ENCODE measurements around the gene PALS1. TPM values are rescaled to one million over a fixed set of nuclear protein-coding genes. Genes with fewer than 3 reads are reported as not detected.

PALS1 gene
- total RNA-seq, 1 experiment from 2014 or later = 18.0 TPM

DNA sequence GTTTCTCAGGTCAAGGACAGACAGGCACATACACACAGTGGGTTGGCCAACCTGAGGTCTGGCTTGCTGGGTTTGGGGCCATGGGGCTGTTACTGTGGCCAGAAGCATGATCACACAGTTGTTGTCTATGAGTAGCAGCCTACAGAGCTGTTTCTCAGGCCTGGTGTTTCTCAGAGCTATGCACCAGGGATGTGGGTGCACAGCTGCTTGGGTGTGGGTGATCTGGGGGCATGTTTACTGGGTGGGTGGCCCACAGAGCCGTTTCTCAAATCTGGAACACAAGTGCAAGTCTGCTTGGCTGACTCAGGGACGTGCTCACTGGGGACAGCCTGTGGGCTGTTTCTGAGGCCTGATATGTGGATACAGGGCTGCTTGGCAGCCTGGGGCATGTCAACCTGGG lies 23.1 kb upstream of the PALS1 start (continued):
- TF ChIP-seq POLR2AphosphoS5 (IDR thresholded peaks at IDR 0.05; ENCODE audit: low read depth, low read length) (no peak), SP1 (IDR thresholded peaks at IDR 0.05; ENCODE audit: low read depth) (no peak), TCF7L2 (IDR thresholded peaks at IDR 0.05; ENCODE audit: borderline replicate concordance, extremely low read depth, insufficient read depth, insufficient read length) (no peak), EZH2 (IDR thresholded peaks at IDR 0.05) (no peak), EGR1 (IDR thresholded peaks at IDR 0.05; ENCODE audit: low read depth) (no peak), CBX3 (IDR thresholded peaks at IDR 0.05; ENCODE audit: low read depth) (no peak), SRF (IDR thresholded peaks at IDR 0.05; ENCODE audit: low read depth) (no peak)
- TF ChIP-seq, protein P1, sequence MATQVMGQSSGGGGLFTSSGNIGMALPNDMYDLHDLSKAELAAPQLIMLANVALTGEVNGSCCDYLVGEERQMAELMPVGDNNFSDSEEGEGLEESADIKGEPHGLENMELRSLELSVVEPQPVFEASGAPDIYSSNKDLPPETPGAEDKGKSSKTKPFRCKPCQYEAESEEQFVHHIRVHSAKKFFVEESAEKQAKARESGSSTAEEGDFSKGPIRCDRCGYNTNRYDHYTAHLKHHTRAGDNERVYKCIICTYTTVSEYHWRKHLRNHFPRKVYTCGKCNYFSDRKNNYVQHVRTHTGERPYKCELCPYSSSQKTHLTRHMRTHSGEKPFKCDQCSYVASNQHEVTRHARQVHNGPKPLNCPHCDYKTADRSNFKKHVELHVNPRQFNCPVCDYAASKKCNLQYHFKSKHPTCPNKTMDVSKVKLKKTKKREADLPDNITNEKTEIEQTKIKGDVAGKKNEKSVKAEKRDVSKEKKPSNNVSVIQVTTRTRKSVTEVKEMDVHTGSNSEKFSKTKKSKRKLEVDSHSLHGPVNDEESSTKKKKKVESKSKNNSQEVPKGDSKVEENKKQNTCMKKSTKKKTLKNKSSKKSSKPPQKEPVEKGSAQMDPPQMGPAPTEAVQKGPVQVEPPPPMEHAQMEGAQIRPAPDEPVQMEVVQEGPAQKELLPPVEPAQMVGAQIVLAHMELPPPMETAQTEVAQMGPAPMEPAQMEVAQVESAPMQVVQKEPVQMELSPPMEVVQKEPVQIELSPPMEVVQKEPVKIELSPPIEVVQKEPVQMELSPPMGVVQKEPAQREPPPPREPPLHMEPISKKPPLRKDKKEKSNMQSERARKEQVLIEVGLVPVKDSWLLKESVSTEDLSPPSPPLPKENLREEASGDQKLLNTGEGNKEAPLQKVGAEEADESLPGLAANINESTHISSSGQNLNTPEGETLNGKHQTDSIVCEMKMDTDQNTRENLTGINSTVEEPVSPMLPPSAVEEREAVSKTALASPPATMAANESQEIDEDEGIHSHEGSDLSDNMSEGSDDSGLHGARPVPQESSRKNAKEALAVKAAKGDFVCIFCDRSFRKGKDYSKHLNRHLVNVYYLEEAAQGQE (IDR thresholded peaks at IDR 0.05; ENCODE audit: low read depth) = no peak

DNA sequence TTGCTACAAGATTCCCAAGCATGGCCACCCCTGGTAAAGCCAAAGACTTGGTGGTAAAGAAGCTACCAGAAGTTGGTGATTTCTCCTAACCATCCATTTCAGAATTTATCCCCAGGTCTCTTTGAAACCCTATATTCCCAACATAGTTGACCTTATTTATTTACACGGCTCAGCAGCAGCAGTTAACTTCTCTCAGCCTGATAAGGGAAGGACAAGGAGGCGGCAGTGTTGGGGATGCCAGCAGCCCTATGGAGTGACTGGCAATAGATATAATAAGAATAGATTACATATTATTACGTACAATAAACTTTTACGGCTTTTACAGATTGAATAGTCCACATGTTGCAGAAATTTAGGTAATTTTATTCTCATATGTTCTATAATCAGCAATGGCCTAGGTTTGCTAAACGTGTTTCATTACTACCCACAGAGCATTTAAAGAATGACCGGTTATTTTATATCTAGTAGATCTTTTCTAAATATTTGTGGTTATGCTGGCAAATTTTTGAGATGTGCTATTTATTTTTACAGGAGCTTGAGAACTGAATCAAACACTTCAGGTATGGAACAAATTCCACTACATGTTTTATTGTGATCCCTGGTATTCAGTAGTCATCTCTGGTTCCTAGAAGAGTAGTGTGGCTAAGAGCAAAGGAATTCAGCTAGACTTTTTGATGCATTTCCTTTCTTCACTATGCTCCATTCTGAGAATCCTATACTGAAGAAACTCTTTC lies 19.8 kb upstream of the PALS1 start:
- ATAC-seq = peak; percentile 84
- Histone ChIP-seq H4K20me1 (ENCODE audit: insufficient read depth) (no peaks in the 10 kb centered on the region), H3K27me3 (ENCODE audit: insufficient read depth, low read length) (no peaks in the 10 kb centered on the region), H3K9ac (ENCODE audit: low read length) (no peak overlapping the region), H3K4me2 (ENCODE audit: low read length) (peak overlapping the region; percentile 53), H3K4me1 (ENCODE audit: control insufficient read depth in 1 of 2, insufficient read depth in 2 of 2, low read length in 2 of 2) (peaks cover 13 to 16% of the 10 kb centered on the region in 2 experiments), H3K36me3 (ENCODE audit: control insufficient read depth in 1 of 2, insufficient read depth in 2 of 2, low read length in 2 of 2) (no peaks in the 10 kb centered on the region), H3K79me2 (ENCODE audit: insufficient read depth, low read length) (no peaks in the 10 kb centered on the region), H3K27ac (ENCODE audit: low read depth, low read length) (no peak overlapping the region; the same call in 1 of the 2 replicates), H3K4me3 (replicated peaks in 1 of 2; ENCODE audit: low read depth in 1 of 2, low read length in 2 of 2) (no peak overlapping the region), H3K9me2 (ENCODE audit: insufficient read depth) (no peaks in the 10 kb centered on the region), H3K9me3 (ENCODE audit: control insufficient read depth in 1 of 2, insufficient read depth in 1 of 2, low read depth in 1 of 2, low read length in 2 of 2) (no peaks in the 10 kb centered on the region), H2AFZ (ENCODE audit: low read depth, low read length, poor library complexity, severe bottlenecking) (peak overlapping the region; percentile 80)
- POLR2A ChIA-PET = no interaction called here
- intact Hi-C loops (cut with micrococcal nuclease) = no loop called here
- TF ChIP-seq ELF1 (IDR thresholded peaks at IDR 0.05; ENCODE audit: borderline replicate concordance, low read depth) (no peak), CBX3 (IDR thresholded peaks at IDR 0.05; ENCODE audit: low read depth) (no peak), EZH2 (IDR thresholded peaks at IDR 0.05) (no peak), POLR2A (IDR thresholded peaks at IDR 0.05; ENCODE audit: borderline replicate concordance, extremely low read depth, insufficient read depth, insufficient read length) (no peak), JUND (IDR thresholded peaks at IDR 0.05) (no peak), SIN3A (IDR thresholded peaks at IDR 0.05; ENCODE audit: low read depth) (no peak), POLR2AphosphoS5 (IDR thresholded peaks at IDR 0.05; ENCODE audit: low read depth, low read length) (no peak)
- TF ChIP-seq, protein P2, sequence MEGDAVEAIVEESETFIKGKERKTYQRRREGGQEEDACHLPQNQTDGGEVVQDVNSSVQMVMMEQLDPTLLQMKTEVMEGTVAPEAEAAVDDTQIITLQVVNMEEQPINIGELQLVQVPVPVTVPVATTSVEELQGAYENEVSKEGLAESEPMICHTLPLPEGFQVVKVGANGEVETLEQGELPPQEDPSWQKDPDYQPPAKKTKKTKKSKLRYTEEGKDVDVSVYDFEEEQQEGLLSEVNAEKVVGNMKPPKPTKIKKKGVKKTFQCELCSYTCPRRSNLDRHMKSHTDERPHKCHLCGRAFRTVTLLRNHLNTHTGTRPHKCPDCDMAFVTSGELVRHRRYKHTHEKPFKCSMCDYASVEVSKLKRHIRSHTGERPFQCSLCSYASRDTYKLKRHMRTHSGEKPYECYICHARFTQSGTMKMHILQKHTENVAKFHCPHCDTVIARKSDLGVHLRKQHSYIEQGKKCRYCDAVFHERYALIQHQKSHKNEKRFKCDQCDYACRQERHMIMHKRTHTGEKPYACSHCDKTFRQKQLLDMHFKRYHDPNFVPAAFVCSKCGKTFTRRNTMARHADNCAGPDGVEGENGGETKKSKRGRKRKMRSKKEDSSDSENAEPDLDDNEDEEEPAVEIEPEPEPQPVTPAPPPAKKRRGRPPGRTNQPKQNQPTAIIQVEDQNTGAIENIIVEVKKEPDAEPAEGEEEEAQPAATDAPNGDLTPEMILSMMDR (IDR thresholded peaks at IDR 0.05 in 2 of 3, conservative IDR thresholded peaks at IDR 0.05 in 1 of 3; ENCODE audit: borderline replicate concordance in 1 of 3, insufficient read depth in 1 of 3, low read depth in 2 of 3, low read length in 2 of 3) = no peak
- TF ChIP-seq, protein P3, sequence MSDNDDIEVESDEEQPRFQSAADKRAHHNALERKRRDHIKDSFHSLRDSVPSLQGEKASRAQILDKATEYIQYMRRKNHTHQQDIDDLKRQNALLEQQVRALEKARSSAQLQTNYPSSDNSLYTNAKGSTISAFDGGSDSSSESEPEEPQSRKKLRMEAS (IDR thresholded peaks at IDR 0.05) = no peak
- peak; percentile 6 for DNase-seq (ENCODE audit: low read depth, low spot score)
- BruUV-seq (replicated peaks) = no TSS peak
- CTCF ChIA-PET = no interaction called here
- RAD21 ChIA-PET (ENCODE audit: low non-redundant PET in 1 of 2, low total read pairs in 2 of 2, uncharacterized antibody in 2 of 2, unreplicated experiment in 2 of 2) = no interaction called here

Data from HCT116 (cell line).